WTC11 (cell line): ENCODE measurements around the gene NFATC3.

Experiments used
- CREB1 ChIP-seq: sonication (generic); formaldehyde crosslinking; IDR thresholded peaks from 2 replicates; pipeline ENCODE4 v1.8.0; 2023; ENCODE audit warnings: mild to moderate bottlenecking, missing genetic modification reagents
- HMGXB4 ChIP-seq: sonication (generic); formaldehyde crosslinking; IDR thresholded peaks from 2 replicates; pipeline ENCODE4 v1.8.1; 2023; ENCODE audit warnings: mild to moderate bottlenecking, moderate library complexity, missing genetic modification reagents
- SMAD4 ChIP-seq: sonication (generic); formaldehyde crosslinking; IDR thresholded peaks from 2 replicates; pipeline ENCODE4 v1.8.0; 2022; ENCODE audit warnings: mild to moderate bottlenecking, missing genetic modification reagents
- ZBTB43 ChIP-seq: sonication (generic); formaldehyde crosslinking; IDR thresholded peaks from 2 replicates; pipeline ENCODE4 v1.8.1; 2023; ENCODE audit warnings: mild to moderate bottlenecking, missing genetic modification reagents
- ZNF219 ChIP-seq: sonication (generic); formaldehyde crosslinking; IDR thresholded peaks from 2 replicates; pipeline ENCODE4 v1.8.0; 2023; ENCODE audit warnings: missing genetic modification reagents, mild to moderate bottlenecking, borderline replicate concordance
- TF ChIP-seq, protein P1 (sequence below): fragments of 200-600 bp; IDR thresholded peaks from 2 replicates; pipeline ENCODE4 v1.8.0; 2022; ENCODE audit warnings: antibody characterized with exemption
- TF ChIP-seq, protein P2 (sequence below): sonication (generic); formaldehyde crosslinking; IDR thresholded peaks from 2 replicates; pipeline ENCODE4 v1.8.1; 2023; ENCODE audit warnings: mild to moderate bottlenecking, missing genetic modification reagents, borderline replicate concordance
- TF ChIP-seq, protein P3 (sequence below): sonication (generic); formaldehyde crosslinking; IDR thresholded peaks from 2 replicates; pipeline ENCODE4 v1.8.1; 2023; ENCODE audit warnings: mild to moderate bottlenecking, missing genetic modification reagents, moderate library complexity

DNA sequence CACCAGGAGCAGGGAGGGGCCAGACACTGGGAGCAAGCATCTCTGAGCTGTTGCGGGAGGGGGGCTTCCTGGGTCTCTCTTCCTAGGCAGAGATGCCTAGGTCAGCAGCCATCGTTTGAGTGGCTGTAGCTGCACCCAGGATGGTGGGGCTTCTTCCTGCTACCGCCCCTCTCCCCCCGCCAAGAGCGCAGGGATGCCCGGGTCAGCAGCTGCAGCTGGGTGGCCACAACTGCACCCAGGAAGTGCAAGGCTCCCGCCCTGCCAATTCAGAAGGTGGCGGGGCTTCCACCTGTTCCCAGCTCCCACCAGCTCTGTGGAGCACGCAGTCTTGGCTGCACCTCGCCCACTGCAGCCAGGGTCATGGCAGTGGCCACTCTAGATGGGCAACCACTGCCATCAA is 103.0 kb downstream of the NFATC3 start:
- TF ChIP-seq SMAD4 (CRISPR knock-in tag) (no peak), ZBTB43 (CRISPR knock-in tag) (no peak), CREB1 (no peak), HMGXB4 (CRISPR knock-in tag) (no peak), ZNF219 (CRISPR knock-in tag) (no peak)
- TF ChIP-seq, protein P1, sequence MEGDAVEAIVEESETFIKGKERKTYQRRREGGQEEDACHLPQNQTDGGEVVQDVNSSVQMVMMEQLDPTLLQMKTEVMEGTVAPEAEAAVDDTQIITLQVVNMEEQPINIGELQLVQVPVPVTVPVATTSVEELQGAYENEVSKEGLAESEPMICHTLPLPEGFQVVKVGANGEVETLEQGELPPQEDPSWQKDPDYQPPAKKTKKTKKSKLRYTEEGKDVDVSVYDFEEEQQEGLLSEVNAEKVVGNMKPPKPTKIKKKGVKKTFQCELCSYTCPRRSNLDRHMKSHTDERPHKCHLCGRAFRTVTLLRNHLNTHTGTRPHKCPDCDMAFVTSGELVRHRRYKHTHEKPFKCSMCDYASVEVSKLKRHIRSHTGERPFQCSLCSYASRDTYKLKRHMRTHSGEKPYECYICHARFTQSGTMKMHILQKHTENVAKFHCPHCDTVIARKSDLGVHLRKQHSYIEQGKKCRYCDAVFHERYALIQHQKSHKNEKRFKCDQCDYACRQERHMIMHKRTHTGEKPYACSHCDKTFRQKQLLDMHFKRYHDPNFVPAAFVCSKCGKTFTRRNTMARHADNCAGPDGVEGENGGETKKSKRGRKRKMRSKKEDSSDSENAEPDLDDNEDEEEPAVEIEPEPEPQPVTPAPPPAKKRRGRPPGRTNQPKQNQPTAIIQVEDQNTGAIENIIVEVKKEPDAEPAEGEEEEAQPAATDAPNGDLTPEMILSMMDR, result no peak
- TF ChIP-seq, protein P2, sequence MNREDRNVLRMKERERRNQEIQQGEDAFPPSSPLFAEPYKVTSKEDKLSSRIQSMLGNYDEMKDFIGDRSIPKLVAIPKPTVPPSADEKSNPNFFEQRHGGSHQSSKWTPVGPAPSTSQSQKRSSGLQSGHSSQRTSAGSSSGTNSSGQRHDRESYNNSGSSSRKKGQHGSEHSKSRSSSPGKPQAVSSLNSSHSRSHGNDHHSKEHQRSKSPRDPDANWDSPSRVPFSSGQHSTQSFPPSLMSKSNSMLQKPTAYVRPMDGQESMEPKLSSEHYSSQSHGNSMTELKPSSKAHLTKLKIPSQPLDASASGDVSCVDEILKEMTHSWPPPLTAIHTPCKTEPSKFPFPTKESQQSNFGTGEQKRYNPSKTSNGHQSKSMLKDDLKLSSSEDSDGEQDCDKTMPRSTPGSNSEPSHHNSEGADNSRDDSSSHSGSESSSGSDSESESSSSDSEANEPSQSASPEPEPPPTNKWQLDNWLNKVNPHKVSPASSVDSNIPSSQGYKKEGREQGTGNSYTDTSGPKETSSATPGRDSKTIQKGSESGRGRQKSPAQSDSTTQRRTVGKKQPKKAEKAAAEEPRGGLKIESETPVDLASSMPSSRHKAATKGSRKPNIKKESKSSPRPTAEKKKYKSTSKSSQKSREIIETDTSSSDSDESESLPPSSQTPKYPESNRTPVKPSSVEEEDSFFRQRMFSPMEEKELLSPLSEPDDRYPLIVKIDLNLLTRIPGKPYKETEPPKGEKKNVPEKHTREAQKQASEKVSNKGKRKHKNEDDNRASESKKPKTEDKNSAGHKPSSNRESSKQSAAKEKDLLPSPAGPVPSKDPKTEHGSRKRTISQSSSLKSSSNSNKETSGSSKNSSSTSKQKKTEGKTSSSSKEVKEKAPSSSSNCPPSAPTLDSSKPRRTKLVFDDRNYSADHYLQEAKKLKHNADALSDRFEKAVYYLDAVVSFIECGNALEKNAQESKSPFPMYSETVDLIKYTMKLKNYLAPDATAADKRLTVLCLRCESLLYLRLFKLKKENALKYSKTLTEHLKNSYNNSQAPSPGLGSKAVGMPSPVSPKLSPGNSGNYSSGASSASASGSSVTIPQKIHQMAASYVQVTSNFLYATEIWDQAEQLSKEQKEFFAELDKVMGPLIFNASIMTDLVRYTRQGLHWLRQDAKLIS (CRISPR knock-in tag), result no peak
- TF ChIP-seq, protein P3, sequence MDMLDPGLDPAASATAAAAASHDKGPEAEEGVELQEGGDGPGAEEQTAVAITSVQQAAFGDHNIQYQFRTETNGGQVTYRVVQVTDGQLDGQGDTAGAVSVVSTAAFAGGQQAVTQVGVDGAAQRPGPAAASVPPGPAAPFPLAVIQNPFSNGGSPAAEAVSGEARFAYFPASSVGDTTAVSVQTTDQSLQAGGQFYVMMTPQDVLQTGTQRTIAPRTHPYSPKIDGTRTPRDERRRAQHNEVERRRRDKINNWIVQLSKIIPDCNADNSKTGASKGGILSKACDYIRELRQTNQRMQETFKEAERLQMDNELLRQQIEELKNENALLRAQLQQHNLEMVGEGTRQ, result no peak
